Activated effector memory CD4-positive, alpha-beta T cell treated with Interleukin-2 at 50 U/mL for 16 hours (primary cell): ENCODE results near the gene CCR9.
A peak's percentile ranks its signal among the peaks of the same experiment; 100 is the strongest.

Experiments
- DNase-seq: peaks from one replicate; pipeline ENCODE4 v3.0.0-alpha.2; 2020

Gene CCR9

DNA sequence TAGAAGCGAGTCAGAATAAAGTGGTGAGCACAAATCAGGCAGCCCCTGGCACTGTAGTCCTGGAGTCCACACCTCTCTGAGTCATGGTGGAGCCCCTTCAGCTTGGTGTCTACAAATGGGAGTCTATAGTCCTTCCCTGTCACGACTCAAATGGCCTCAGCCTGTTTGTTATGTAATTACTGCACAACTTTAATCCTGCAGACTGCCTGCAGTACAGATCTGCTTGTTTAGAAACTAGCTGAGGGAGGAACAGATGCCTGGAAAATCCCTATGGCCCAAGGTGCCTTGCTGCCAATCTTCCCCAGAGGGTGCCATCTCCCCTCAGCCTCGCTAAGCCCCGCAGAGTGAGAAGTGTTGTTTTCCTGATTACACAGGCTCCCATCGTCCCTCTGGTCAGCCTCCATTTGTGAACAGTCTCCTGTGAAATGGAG, 53.0 kb downstream of the CCR9 start:
- no peak for DNase-seq

GRCh38 chr3:45940004-45940780, 53.8 kb downstream of the CCR9 start:
- DNase-seq, result no peak

- DNase-seq, result no peak
Measured at GRCh38 chr3:45940781-45941365, 54.5 kb downstream of the CCR9 start.

DNA sequence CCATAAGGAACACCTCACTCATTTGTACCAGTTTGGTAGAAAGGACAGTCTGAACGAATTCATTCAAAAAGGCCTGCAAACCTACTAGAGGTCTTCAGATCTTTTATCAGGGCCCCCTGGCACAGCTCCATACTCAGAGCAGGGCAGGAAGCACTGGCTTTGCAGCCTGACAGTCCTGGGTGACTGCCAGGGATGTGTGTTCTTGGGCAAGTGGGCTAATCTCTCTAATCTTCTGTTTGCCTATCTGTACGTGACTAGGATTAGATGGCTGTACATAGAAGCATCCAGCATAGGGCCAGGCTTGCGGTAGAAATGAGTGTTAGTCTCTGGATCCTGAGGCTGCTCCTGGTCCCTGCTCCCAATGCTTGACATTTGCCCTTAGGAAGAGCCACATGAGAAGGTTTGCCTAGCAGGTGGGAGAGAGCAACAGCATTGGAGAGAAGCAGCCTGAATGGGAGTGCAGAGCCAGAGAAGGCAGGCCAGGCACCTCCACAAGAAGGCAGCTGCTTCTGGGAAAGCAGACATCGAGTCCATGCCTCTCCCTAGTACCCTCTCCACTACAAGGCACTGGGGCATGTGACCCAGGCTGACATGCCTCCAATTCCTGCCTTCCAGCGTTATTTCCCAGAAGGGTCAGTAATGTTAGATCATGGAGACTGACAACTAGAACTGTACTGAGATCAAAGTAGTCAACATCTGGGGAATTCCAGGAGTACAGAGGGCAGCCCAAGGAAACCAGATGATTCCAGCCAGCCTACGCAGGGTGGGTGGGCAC, 55.9 kb downstream of the CCR9 start:
- DNase-seq, result no peak

GRCh38 chr3:45943207-45943846, 57.0 kb downstream of the CCR9 start, which contains the start of gene CXCR6:
Gene CXCR6 (plus strand): TSS chr3:45943464. CDS start chr3:45946482, 3,018 bp downstream.
- no peak for DNase-seq

- no peak for DNase-seq
Measured at GRCh38 chr3:45944830-45945620, 58.7 kb downstream of the CCR9 start.

- DNase-seq, result no peak
Measured at GRCh38 chr3:45946307-45946706, 60.0 kb downstream of the CCR9 start.

GRCh38 chr3:45946875-45947274, 60.5 kb downstream of the CCR9 start:
- no peak for DNase-seq

GRCh38 chr3:45947361-45947760, 61.0 kb downstream of the CCR9 start:
- no peak for DNase-seq

GRCh38 chr3:45948311-45948781, 62.0 kb downstream of the CCR9 start:
- DNase-seq, result no peak

DNA sequence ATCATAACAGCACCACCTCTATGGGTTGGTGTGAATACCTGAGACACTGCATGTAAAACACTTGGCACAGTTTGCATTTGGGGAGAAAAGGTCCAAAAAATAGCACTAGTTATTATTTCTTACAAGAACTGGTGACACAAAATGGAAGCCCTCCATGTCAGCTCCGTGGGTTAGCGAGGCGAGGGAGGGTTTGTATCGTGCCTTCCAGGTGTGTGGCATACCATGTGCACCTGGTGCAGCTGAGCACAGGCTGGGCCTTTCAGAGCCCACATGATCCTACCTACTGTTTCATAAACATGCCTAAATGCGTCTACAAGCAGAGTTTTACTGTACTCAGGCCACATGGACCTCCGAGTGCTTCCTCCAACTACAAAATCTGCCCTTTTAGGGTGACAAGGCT, 62.5 kb downstream of the CCR9 start:
- DNase-seq, result no peak

- no peak for DNase-seq
Measured at GRCh38 chr3:45949432-45949831, 63.1 kb downstream of the CCR9 start.

DNA sequence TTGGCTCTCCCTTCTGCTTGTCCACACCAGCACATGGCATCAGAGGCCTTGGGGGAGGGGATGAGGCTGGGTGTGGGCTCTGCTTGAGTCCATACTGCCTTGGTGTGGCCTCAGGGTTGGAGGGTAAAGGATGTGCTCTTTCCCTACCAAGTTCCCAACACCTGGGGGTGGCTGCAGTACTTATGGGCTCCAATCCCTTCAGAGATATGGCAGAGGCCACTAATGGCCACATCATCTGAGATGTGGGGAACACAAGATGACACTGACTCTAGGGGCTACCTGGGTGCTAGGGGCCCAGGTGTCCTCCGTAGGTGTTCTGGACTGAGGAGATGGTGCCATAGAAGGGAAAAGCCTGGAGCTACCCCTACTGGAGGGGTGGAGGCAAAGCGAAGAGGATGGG, 63.8 kb downstream of the CCR9 start:
- DNase-seq, result no peak

DNA sequence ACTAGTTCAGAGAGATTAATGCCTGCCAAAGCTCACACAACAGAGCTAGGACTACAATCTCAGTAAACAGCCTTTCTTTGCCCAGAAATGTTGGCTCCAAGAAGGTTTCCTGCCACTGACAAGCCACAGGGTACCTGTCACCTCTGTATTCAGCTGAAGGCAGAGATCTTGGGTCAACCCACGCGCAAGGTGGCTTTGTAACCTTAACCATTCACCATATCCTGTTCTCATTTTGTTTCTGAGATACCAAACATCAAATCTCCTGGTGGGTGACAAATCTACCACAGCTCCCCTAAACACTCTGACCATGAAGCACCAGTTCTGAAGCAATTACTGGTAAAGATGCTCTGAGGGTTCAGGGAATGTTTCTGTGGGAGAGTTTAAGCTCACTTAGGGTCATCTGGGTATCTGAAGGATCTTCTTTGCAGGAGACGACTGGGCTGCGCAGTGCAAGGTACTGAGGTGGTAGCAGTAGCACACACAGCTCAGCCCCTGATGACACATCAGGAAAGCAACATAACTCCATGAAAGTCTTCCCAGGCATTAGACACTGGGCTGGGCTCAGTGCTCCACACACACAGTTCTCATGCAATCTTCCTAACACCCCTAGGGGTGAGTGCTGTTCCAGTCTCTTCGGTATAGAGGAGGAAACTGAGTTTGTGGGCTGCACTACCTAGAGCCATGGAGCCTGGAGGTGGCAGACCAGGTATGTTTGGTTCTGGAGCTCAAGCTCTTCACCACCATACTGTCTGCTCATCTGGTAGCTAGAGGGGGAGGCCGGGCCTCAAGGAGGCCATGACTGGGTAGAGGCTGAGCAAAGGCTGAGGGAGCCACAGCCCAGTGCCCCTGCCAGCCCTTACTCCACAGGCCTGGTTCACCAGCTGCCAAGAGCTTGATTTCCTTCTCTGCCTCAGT, 64.6 kb downstream of the CCR9 start:
- peak; percentile 47 for DNase-seq

DNA sequence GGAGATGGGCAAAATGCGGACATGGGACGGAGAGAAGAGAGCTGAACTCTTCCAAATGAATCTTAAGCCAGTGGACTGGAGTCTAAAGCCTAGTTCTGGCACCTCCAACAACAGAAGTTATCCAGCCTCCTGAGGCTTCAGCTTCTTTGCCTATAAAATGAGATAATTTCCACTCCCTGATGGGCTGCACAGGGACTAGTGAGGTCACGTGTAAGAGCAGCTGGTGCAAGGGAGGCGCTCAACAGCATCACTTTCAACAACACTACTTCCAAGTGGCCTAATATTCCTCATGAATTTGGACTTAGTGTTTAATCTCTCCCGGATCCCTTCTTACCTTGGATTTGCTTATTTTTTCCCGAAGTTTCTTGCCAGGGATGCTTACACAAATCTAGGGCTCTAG, 65.6 kb downstream of the CCR9 start:
- no peak for DNase-seq

DNA sequence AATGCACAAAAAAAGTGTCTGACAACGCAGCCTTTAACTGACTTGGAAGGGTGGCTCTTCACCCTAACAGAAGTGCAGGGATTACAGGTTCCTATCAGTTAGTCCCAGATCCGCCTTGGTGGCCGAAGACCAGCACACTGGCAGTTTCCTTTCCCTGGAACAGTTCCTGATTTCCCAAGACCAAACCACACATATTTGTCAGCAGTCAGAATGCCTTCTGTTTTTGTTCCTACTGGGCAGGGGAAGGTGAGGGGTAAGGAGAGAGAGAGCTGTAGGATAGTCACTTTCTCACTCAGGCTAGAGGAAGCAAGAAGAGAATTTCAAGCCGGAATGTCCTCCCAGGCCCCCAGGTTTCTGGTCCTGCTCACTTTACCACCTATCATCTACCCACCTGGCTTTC, 66.1 kb downstream of the CCR9 start:
- no peak for DNase-seq
